Immature natural killer cell (primary cell): Measurements from ENCODE around the gene TTC7B. TPM values are rescaled to one million over a fixed set of nuclear protein-coding genes. Genes with fewer than 3 reads are reported as not detected.

Experiments used
- DNase-seq, 3 donors: peaks; one replicate each; pipeline ENCODE4 v3.0.0; 2022; ENCODE audit warnings: mixed read lengths in 1 of 3
- H3K27ac Mint-ChIP-seq, 6 donors: one replicate each; pipeline ENCODE4 v1.8.0; 2020; ENCODE audit warnings: mixed read lengths in 6 of 6, mild to moderate bottlenecking in 5 of 6, inconsistent platforms in 4 of 6, moderate library complexity in 3 of 6
- H3K27me3 Mint-ChIP-seq, 3 donors: one replicate each; pipeline ENCODE4 v1.8.0; 2020 to 2021; ENCODE audit warnings: low read depth in 3 of 3, mild to moderate bottlenecking in 3 of 3, mixed read lengths in 3 of 3, moderate library complexity in 3 of 3, inconsistent platforms in 1 of 3
- H3K36me3 Mint-ChIP-seq, 3 donors: one replicate each; pipeline ENCODE4 v1.8.0; 2020; ENCODE audit warnings: mixed read lengths in 3 of 3, inconsistent platforms in 2 of 3, mild to moderate bottlenecking in 2 of 3
- H3K4me1 Mint-ChIP-seq, 2 donors: one replicate each; pipeline ENCODE4 v1.8.0; 2020; ENCODE audit warnings: inconsistent platforms in 2 of 2, mild to moderate bottlenecking in 2 of 2, mixed read lengths in 2 of 2, moderate library complexity in 1 of 2
- H3K4me3 Mint-ChIP-seq, 5 donors: one replicate each; pipeline ENCODE4 v1.8.0; 2020; ENCODE audit warnings: mild to moderate bottlenecking in 5 of 5, mixed read lengths in 5 of 5, inconsistent platforms in 3 of 5, moderate library complexity in 3 of 5
- H3K9me3 Mint-ChIP-seq, 6 donors: one replicate each; pipeline ENCODE4 v1.8.0; 2020; ENCODE audit warnings: mild to moderate bottlenecking in 6 of 6, mixed read lengths in 6 of 6, inconsistent platforms in 4 of 6, moderate library complexity in 3 of 6
- polyA plus RNA-seq, 3 donors: library from polyadenylated mRNA; unstranded; fragments of 300-500 nt; fragmentation: Illumina TruSeq; gene quantifications; one replicate each; pipeline ENCODE4 v1.2.3, GENCODE V29; 2021

Gene TTC7B
- polyA plus RNA-seq, 3 donors from 2014 or later, result 1.0 to 1.1 TPM; not detected in 1

- Mint-ChIP-seq H3K4me1 (no peaks in the 10 kb centered on the region), H3K9me3 (no peaks in the 10 kb centered on the region), H3K27me3 (peaks cover 0 to 5% (median 2%) of the 10 kb centered on the region in 3 donors), H3K36me3 (no peaks in the 10 kb centered on the region), H3K27ac (no peak overlapping the region), H3K4me3 (no peak overlapping the region)
- no peak for DNase-seq
Observed at GRCh38 chr14:90678846-90679362, 137.3 kb downstream of the TTC7B start.

- H3K4me3 Mint-ChIP-seq, result no peak overlapping the region
- no peak overlapping the region for H3K27ac Mint-ChIP-seq
- no peaks in the 10 kb centered on the region for H3K9me3 Mint-ChIP-seq
- peaks cover 0 to 5% (median 2%) of the 10 kb centered on the region in 3 donors for H3K27me3 Mint-ChIP-seq
- H3K4me1 Mint-ChIP-seq, result no peaks in the 10 kb centered on the region
- no peak for DNase-seq
- no peaks in the 10 kb centered on the region for H3K36me3 Mint-ChIP-seq
Observed at GRCh38 chr14:90678420-90678819, 137.8 kb downstream of the TTC7B start.

GRCh38 chr14:90677484-90678050, 138.7 kb downstream of the TTC7B start:
- Mint-ChIP-seq H3K36me3 (no peaks in the 10 kb centered on the region), H3K27me3 (peaks cover 0 to 5% (median 2%) of the 10 kb centered on the region in 3 donors), H3K4me1 (no peaks in the 10 kb centered on the region), H3K4me3 (no peak overlapping the region), H3K9me3 (no peaks in the 10 kb centered on the region), H3K27ac (no peak overlapping the region)
- no peak for DNase-seq

- DNase-seq, result no peak
- H3K27ac Mint-ChIP-seq, result no peak overlapping the region
- H3K4me1 Mint-ChIP-seq, result no peaks in the 10 kb centered on the region
- H3K36me3 Mint-ChIP-seq, result no peaks in the 10 kb centered on the region
- H3K9me3 Mint-ChIP-seq, result no peaks in the 10 kb centered on the region
- peaks cover 0 to 5% (median 2%) of the 10 kb centered on the region in 3 donors for H3K27me3 Mint-ChIP-seq
- H3K4me3 Mint-ChIP-seq, result no peak overlapping the region
Observed at GRCh38 chr14:90676912-90677311, 139.3 kb downstream of the TTC7B start.

GRCh38 chr14:90676356-90676755, 139.9 kb downstream of the TTC7B start:
- Mint-ChIP-seq H3K4me1 (peaks cover 0 to 1% of the 10 kb centered on the region in 2 donors), H3K36me3 (no peaks in the 10 kb centered on the region), H3K27me3 (peaks cover 0 to 5% (median 2%) of the 10 kb centered on the region in 3 donors), H3K27ac (no peak overlapping the region), H3K4me3 (no peak overlapping the region), H3K9me3 (no peaks in the 10 kb centered on the region)
- no peak for DNase-seq

GRCh38 chr14:90675399-90675798, 140.8 kb downstream of the TTC7B start:
- Mint-ChIP-seq H3K9me3 (no peaks in the 10 kb centered on the region), H3K4me1 (peaks cover 2 to 8% of the 10 kb centered on the region in 2 donors), H3K27ac (no peak overlapping the region), H3K4me3 (no peak overlapping the region), H3K27me3 (peaks cover 0 to 5% (median 2%) of the 10 kb centered on the region in 3 donors), H3K36me3 (no peaks in the 10 kb centered on the region)
- no peak for DNase-seq

GRCh38 chr14:90674716-90675115, 141.5 kb downstream of the TTC7B start:
- Mint-ChIP-seq H3K36me3 (peaks cover 0 to 3% (median 0%) of the 10 kb centered on the region in 3 donors), H3K27me3 (peaks cover 2 to 5% (median 3%) of the 10 kb centered on the region in 3 donors), H3K9me3 (no peaks in the 10 kb centered on the region), H3K4me1 (peaks cover 2 to 8% of the 10 kb centered on the region in 2 donors), H3K27ac (no peak overlapping the region), H3K4me3 (no peak overlapping the region)
- no peak for DNase-seq

GRCh38 chr14:90674043-90674670, 142.1 kb downstream of the TTC7B start:
- no peaks in the 10 kb centered on the region for H3K9me3 Mint-ChIP-seq
- H3K27ac Mint-ChIP-seq, result no peak overlapping the region
- peaks cover 0 to 4% (median 0%) of the 10 kb centered on the region in 3 donors for H3K36me3 Mint-ChIP-seq
- H3K4me3 Mint-ChIP-seq, result no peak overlapping the region
- H3K4me1 Mint-ChIP-seq, result peaks cover 2 to 8% of the 10 kb centered on the region in 2 donors
- H3K27me3 Mint-ChIP-seq, result peaks cover 2 to 3% (median 2%) of the 10 kb centered on the region in 3 donors
- no peak for DNase-seq

GRCh38 chr14:90671382-90672234, 144.6 kb downstream of the TTC7B start:
- no peak for DNase-seq
- H3K9me3 Mint-ChIP-seq, result no peaks in the 10 kb centered on the region
- peaks cover 2 to 8% of the 10 kb centered on the region in 2 donors for H3K4me1 Mint-ChIP-seq
- H3K4me3 Mint-ChIP-seq, result no peak overlapping the region
- H3K27ac Mint-ChIP-seq, result no peak overlapping the region
- peaks cover 0 to 4% (median 0%) of the 10 kb centered on the region in 3 donors for H3K36me3 Mint-ChIP-seq
- H3K27me3 Mint-ChIP-seq, result peaks cover 2 to 7% (median 2%) of the 10 kb centered on the region in 3 donors

- H3K27ac Mint-ChIP-seq, result no peak overlapping the region
- H3K9me3 Mint-ChIP-seq, result no peaks in the 10 kb centered on the region
- DNase-seq, result no peak
- H3K36me3 Mint-ChIP-seq, result peaks cover 0 to 4% (median 0%) of the 10 kb centered on the region in 3 donors
- H3K4me3 Mint-ChIP-seq, result no peak overlapping the region
- H3K4me1 Mint-ChIP-seq, result peaks cover 2 to 8% of the 10 kb centered on the region in 2 donors
- H3K27me3 Mint-ChIP-seq, result peaks cover 0 to 7% (median 2%) of the 10 kb centered on the region in 3 donors
Observed at GRCh38 chr14:90669731-90670130, 146.5 kb downstream of the TTC7B start.

GRCh38 chr14:90666571-90666970, 149.7 kb downstream of the TTC7B start:
- no peak overlapping the region for H3K4me3 Mint-ChIP-seq

GRCh38 chr14:90665321-90666000, 150.8 kb downstream of the TTC7B start:
- H3K36me3 Mint-ChIP-seq, result peaks cover 0 to 4% (median 0%) of the 10 kb centered on the region in 3 donors

More at GRCh38 chr14:90666571-90666970, 149.7 kb downstream of the TTC7B start:
- H3K27ac Mint-ChIP-seq, result no peak overlapping the region
- peaks cover 0 to 7% (median 2%) of the 10 kb centered on the region in 3 donors for H3K27me3 Mint-ChIP-seq
- no peak for DNase-seq
- H3K4me1 Mint-ChIP-seq, result peaks cover 2 to 8% of the 10 kb centered on the region in 2 donors
- no peaks in the 10 kb centered on the region for H3K9me3 Mint-ChIP-seq
- peaks cover 0 to 4% (median 0%) of the 10 kb centered on the region in 3 donors for H3K36me3 Mint-ChIP-seq

GRCh38 chr14:90664911-90665310, 151.3 kb downstream of the TTC7B start:
- peaks cover 0 to 2% of the 10 kb centered on the region in 2 donors for H3K4me1 Mint-ChIP-seq
- H3K36me3 Mint-ChIP-seq, result peaks cover 0 to 3% (median 0%) of the 10 kb centered on the region in 3 donors
- no peak overlapping the region for H3K4me3 Mint-ChIP-seq
- H3K9me3 Mint-ChIP-seq, result no peaks in the 10 kb centered on the region
- no peak for DNase-seq
- H3K27ac Mint-ChIP-seq, result no peak overlapping the region
- peaks cover 0 to 7% (median 2%) of the 10 kb centered on the region in 3 donors for H3K27me3 Mint-ChIP-seq

More at GRCh38 chr14:90665321-90666000, 150.8 kb downstream of the TTC7B start:
- no peak overlapping the region for H3K4me3 Mint-ChIP-seq
- H3K9me3 Mint-ChIP-seq, result no peaks in the 10 kb centered on the region
- peaks cover 0 to 2% of the 10 kb centered on the region in 2 donors for H3K4me1 Mint-ChIP-seq
- H3K27ac Mint-ChIP-seq, result no peak overlapping the region
- peaks cover 0 to 9% (median 2%) of the 10 kb centered on the region in 3 donors for H3K27me3 Mint-ChIP-seq
- no peak for DNase-seq
